ENCODE results near the gene CAPN15.
A peak's percentile ranks its signal among the peaks of the same experiment; 100 is the strongest.
"Not testable (repeated sequence)": the region's sequence is repeated elsewhere in the genome, so short reads cannot be mapped to it uniquely, and the experiment has no call there.

Gene CAPN15

DNA sequence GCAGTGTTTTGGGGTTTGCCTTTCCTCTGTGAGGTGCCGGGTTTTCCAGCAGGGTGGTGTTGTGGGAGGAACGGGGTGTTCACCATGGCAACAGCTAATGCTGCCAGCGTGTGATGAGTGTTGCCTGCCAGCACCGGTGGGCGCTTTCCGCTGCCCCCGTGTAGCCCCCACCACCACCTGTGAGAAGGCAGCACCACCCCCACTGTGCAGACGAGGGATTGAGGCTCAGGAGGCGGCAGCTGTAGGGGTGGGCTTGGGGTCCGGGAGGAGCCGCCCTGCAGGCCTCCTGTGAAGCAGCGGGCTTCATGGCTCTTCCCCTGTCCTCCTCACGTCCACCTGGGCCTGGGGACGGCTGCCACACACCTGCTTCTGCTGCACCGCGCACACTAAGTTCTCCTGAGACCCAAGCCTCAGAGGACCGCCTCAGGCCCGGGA is 67.6 kb downstream of the CAPN15 start:
- FAIRE-seq, result no peak

- no peak for FAIRE-seq
Observed at GRCh38 chr16:595942-596735, 68.6 kb downstream of the CAPN15 start.

DNA sequence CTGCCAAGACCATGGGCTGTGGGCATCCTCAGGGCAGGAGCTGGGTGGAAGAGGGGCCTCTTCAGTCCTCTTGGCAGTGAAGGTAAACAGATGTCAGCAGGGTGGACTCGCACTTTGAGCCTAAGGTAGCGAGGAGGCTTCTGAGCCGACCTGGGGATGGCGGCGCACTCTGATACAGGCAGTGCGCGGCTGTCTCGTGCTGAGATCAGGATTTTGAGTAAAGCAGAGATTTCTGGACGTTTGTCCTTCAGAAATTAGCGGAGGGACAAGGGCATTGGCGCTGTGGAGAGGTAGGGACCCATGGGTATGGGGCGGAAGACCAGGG is 69.2 kb downstream of the CAPN15 start:
- FAIRE-seq, result no peak

GRCh38 chr16:597655-598054 is 70.1 kb downstream of the CAPN15 start:
- FAIRE-seq, result not testable (repeated sequence)

GRCh38 chr16:598823-599739 is 71.6 kb downstream of the CAPN15 start:
- no peak for FAIRE-seq

DNA sequence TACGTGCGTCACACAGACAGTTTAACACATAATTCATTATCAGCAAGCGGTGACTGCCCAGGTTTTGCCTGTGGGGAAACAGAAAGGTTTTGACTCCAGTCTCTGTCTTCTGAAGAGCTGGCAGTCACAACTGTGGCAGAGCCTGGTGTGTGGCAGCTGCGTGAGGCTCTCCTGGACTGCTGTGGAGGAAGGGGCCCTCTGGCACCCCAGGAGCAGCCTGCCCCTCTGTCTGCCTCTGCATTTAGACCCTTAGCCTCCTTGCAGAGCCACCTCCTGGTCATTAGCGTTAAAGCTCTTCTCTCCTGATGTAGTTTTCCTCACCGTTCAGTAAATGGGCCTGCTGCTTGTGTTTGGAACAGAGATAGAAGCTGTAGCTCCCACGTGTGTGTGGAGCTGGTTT is 73.3 kb downstream of the CAPN15 start:
- FAIRE-seq, result peak; percentile 73

GRCh38 chr16:603933-604332 is 76.4 kb downstream of the CAPN15 start:
- no peak for FAIRE-seq

Measured in G401.6 (cell line).